Thoracic aorta (tissue), 2 donors: ENCODE measurements around the gene LUZP1. TPM values are rescaled to one million over a fixed set of nuclear protein-coding genes. Genes with fewer than 3 reads are reported as not detected.

Experiments
- ATAC-seq: fragments of 150-250 bp; one replicate; pipeline ENCODE4 v1.8.0; 2017; ENCODE audit warnings: low read depth; ENCODE audit not compliant: insufficient number of reproducible peaks, low FRiP score
- DNase-seq: peaks from one replicate; pipeline ENCODE4 v3.0.0-alpha.2; 2020; ENCODE audit warnings: low spot score
- H3K27ac ChIP-seq, 2 donors: fragments of 200-600 bp; sonication (generic); 1 replicate in 1 of 2; 2 replicates in 1 of 2; pipeline ENCODE4 v1.5.1; 2016; ENCODE audit warnings: mild to moderate bottlenecking in 2 of 2, moderate library complexity in 2 of 2
- H3K27me3 ChIP-seq: fragments of 200-600 bp; sonication (generic); replicated peaks from 2 replicates; pipeline ENCODE4 v1.6.0; 2016; ENCODE audit warnings: mild to moderate bottlenecking; ENCODE audit not compliant: insufficient read depth
- H3K36me3 ChIP-seq: fragments of 200-600 bp; sonication (generic); one replicate; pipeline ENCODE4 v1.5.1; 2016
- H3K4me1 ChIP-seq, 2 donors: fragments of 200-600 bp; sonication (generic); 1 replicate in 1 of 2; 2 replicates in 1 of 2; pipeline versions ENCODE4 v1.5.1 to v1.6.0; 2016; ENCODE audit warnings: low read depth in 2 of 2, mild to moderate bottlenecking in 1 of 2; ENCODE audit not compliant: control insufficient read depth in 1 of 2
- H3K4me3 ChIP-seq: fragments of 200-600 bp; sonication (generic); 2 replicates; pipeline ENCODE4 v1.5.1; 2016; ENCODE audit warnings: mild to moderate bottlenecking
- H3K9me3 ChIP-seq: fragments of 200-600 bp; sonication (generic); 2 replicates; pipeline ENCODE4 v1.5.1; 2016
- total RNA-seq, 2 donors: library from RNA; depleted of rRNA; stranded (reverse); fragments of >200 nt; gene quantifications; one replicate each; pipeline versions ENCODE4 v1.1.0 to v1.2.3, GENCODE V29; 2016
- TF ChIP-seq, protein P1 (sequence below): fragments of 200-600 bp; sonication (generic); IDR thresholded peaks from one replicate; pipeline ENCODE4 v1.5.1; 2019; ENCODE audit warnings: antibody characterized with exemption

The LUZP1 gene
- total RNA-seq, 2 donors from 2014 or later, result 17.9 to 38.4 TPM

DNA sequence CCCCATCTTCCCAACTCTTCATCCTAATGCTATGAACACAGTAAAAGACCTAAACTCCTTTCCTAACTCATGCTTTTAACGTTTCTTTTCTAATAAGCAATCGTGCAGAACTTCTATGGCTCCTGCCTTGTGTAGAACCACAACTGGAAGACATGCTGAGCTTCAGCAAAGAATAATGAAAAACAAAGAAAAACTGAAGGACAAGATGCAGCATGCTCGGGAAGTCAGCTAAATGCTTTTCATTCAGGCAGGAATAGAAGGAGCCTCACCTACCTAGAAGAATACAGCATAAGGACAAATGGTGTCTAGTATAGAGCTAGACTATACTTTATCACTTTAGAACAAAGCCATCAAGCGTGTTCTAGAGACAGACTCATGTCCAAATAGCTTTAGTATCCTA is 45.9 kb downstream of the LUZP1 start:
- no peaks in the 10 kb centered on the region for H3K27me3 ChIP-seq
- peak overlapping the region; percentile 35 to 71 for H3K27ac ChIP-seq
- ATAC-seq, result no peak
- peaks cover 41 to 80% of the 10 kb centered on the region in 2 donors for H3K4me1 ChIP-seq
- no peaks in the 10 kb centered on the region for H3K36me3 ChIP-seq
- TF ChIP-seq, protein P1, sequence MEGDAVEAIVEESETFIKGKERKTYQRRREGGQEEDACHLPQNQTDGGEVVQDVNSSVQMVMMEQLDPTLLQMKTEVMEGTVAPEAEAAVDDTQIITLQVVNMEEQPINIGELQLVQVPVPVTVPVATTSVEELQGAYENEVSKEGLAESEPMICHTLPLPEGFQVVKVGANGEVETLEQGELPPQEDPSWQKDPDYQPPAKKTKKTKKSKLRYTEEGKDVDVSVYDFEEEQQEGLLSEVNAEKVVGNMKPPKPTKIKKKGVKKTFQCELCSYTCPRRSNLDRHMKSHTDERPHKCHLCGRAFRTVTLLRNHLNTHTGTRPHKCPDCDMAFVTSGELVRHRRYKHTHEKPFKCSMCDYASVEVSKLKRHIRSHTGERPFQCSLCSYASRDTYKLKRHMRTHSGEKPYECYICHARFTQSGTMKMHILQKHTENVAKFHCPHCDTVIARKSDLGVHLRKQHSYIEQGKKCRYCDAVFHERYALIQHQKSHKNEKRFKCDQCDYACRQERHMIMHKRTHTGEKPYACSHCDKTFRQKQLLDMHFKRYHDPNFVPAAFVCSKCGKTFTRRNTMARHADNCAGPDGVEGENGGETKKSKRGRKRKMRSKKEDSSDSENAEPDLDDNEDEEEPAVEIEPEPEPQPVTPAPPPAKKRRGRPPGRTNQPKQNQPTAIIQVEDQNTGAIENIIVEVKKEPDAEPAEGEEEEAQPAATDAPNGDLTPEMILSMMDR, result no peak
- H3K9me3 ChIP-seq, result no peaks in the 10 kb centered on the region
- DNase-seq, result no peak
- H3K4me3 ChIP-seq, result peak overlapping the region; percentile 51

DNA sequence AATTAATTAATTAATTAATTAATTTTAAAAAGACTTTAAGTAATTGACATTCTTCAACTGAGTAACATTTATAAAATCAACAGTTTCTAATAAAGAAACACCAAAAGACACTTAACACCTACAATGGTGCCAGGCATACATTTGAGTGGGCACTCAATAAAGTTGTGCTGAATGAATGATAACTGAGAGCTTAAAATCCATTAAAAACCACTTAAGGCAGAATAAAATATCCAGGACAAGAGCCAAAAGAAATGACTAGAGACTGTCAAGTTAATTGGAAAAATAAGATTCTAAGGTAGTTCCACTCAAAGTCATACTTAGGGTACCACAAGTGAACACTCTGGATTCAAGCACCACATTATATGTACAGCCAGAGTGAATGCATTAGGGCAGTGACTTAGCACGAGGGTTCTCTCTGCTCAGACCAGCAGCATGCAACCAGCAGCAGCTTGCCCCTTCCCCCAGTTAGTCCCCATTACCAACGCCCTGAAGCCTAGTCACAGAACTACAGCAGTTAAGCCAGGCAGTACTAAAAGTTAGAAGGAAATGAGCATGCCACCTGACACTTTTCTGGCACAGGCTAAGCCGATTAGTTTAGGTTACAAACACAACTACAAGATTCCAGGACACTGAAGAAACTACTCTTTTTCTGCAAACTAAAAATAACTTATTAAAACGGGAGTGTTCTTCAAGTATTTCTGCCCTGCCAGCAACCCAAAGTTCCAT is 46.5 kb downstream of the LUZP1 start:
- ATAC-seq (peak; percentile 62), DNase-seq (no peak)
- peak overlapping the region; percentile 51 to 71 for H3K27ac ChIP-seq

DNA sequence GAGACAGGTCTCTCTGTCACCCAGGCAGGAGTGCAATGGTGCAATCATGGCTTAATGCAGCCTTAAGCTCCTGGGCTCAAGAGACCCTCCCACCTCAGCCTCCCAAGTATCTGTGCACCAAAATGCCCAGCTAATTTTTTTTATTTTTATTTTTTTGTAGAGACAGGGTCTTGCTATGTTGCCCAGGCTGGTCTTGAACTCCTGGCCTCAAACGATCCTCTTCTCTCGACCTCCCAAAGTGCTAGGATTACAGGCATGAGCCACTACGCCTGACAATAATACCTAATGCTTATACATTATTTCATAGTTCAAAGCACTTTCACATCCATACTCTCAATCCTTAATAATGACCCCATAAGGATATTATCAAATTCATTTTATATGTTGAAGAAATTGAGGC is 48.3 kb downstream of the LUZP1 start:
- peaks cover 37 to 62% of the 10 kb centered on the region in 2 donors for H3K4me1 ChIP-seq
- no peak for ATAC-seq
- TF ChIP-seq, protein P1, result no peak

More for the DNA sequence above, 46.5 kb downstream of the LUZP1 start:
- Histone ChIP-seq H3K27me3 (no peaks in the 10 kb centered on the region), H3K4me3 (peak overlapping the region; percentile 51), H3K9me3 (no peaks in the 10 kb centered on the region), H3K4me1 (peaks cover 45 to 78% of the 10 kb centered on the region in 2 donors), H3K36me3 (no peaks in the 10 kb centered on the region)
- TF ChIP-seq, protein P1, result no peak

DNA sequence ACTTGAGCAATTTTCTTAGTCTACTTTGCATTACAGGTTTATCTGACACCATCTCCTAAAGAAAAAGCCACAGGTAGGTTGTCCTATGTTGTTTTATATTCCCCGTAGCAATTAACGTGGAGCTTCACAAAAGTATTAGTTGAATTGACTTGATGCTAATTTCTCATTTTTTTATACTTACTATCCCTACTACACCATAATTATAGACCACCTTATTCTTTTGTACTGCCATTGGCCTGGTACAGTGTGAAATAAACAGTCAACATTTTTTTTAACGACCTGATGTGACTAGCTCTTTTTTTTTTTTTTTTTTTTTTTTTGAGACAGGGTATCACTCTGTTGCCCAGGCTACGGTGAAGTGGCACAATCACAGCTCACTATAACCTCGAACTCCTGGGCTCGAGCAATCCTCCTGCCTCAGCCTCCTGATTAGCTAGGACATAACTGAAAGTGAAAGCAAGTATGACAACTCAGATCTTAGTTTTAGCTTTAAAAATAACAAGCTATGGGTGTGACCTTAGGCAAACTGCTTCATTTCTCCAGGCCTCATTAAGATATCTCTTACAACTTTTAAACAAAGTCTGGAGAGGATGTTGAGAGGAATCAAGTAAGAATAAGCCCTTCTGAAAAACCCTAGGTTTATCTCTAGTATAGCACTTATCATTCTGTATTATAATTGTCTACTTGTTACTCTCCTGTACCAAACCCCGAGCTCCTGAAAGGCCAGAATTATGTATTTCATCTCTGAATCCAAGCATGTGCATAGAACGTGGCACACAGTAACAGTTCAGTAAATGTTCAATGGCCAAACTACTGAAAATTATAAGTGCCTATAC is 49.5 kb downstream of the LUZP1 start:
- Histone ChIP-seq H3K27ac (peak overlapping the region in 1 of 2 donors; percentile 22), H3K4me3 (peak overlapping the region; percentile 57), H3K9me3 (no peaks in the 10 kb centered on the region), H3K27me3 (no peaks in the 10 kb centered on the region), H3K4me1 (peaks cover 42 to 60% of the 10 kb centered on the region in 2 donors), H3K36me3 (no peaks in the 10 kb centered on the region)
- ATAC-seq (no peak), DNase-seq (no peak)
- TF ChIP-seq, protein P1, result no peak

More for the DNA sequence above, 48.3 kb downstream of the LUZP1 start:
- Histone ChIP-seq H3K27ac (no peak overlapping the region), H3K9me3 (no peaks in the 10 kb centered on the region), H3K27me3 (no peaks in the 10 kb centered on the region), H3K4me3 (no peak overlapping the region), H3K36me3 (no peaks in the 10 kb centered on the region)
- no peak for DNase-seq

DNA sequence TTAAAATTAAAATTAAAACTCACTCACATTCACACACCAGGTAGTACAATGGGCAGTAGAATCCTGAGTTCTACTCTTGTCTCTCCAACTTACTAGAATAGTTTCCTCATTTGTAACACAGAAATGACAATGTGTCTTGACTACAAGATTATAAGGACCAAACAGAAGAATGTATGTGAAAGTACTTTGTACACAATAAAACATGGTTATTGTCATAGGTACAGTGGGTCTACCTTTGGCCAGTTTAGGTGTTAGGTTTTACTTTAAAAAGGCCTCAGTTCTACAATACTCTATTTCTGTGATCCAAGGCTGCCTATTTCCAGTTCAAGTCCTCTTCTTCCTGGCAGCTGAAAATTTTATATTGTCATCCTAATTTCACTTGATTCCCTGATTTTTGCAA is 50.2 kb downstream of the LUZP1 start:
- DNase-seq, result no peak
- no peak overlapping the region for H3K27ac ChIP-seq
- no peak for ATAC-seq

More for the DNA sequence above, 50.2 kb downstream of the LUZP1 start:
- H3K36me3 ChIP-seq, result no peaks in the 10 kb centered on the region
- no peaks in the 10 kb centered on the region for H3K9me3 ChIP-seq
- H3K27me3 ChIP-seq, result no peaks in the 10 kb centered on the region
- TF ChIP-seq, protein P1, result no peak
- no peak overlapping the region for H3K4me3 ChIP-seq
- peaks cover 48 to 59% of the 10 kb centered on the region in 2 donors for H3K4me1 ChIP-seq
